PFSK-1 (cell line): ENCODE data around the gene AKAP10.

ENCODE experiments used
- FOXP2 ChIP-seq: optimal IDR thresholded peaks from 2 replicates; pipeline ENCODE3; 2011; ENCODE audit warnings: borderline replicate concordance, control low read depth, inconsistent platforms; ENCODE audit not compliant: insufficient read depth; ENCODE audit errors: extremely low read length, extremely low read depth
- POLR2AphosphoS5 ChIP-seq: IDR thresholded peaks from 2 replicates; pipeline ENCODE4 v1.6.1; 2012; ENCODE audit warnings: low read depth, mild to moderate bottlenecking, control low read depth, low read length, moderate library complexity
- REST ChIP-seq, 2 experiments: IDR thresholded peaks; 2 replicates each; pipeline versions ENCODE4 v1.6.1 to v1.8.0; 2011 to 2012; ENCODE audit warnings: low read depth in 2 of 2, low read length in 2 of 2, control low read depth in 1 of 2, inconsistent platforms in 1 of 2, mild to moderate bottlenecking in 1 of 2, moderate library complexity in 1 of 2; ENCODE audit not compliant: insufficient read depth in 1 of 2
- SIN3A ChIP-seq: IDR thresholded peaks from 2 replicates; pipeline ENCODE4 v1.6.1; 2012; ENCODE audit warnings: mild to moderate bottlenecking, low read length, moderate library complexity, borderline replicate concordance; ENCODE audit not compliant: insufficient read depth
- TAF1 ChIP-seq: IDR thresholded peaks from 2 replicates; pipeline ENCODE4 v1.6.1; 2012; ENCODE audit warnings: low read length, control low read depth, borderline replicate concordance; ENCODE audit not compliant: insufficient read depth

AKAP10 gene

GRCh38 chr17:19897903-19898302 lies 79.7 kb downstream of the AKAP10 start:
- TF ChIP-seq TAF1 (no peak), SIN3A (no peak), POLR2AphosphoS5 (no peak), FOXP2 (no peak), REST (IDR thresholded peaks at IDR 0.05; ENCODE audit: insufficient read depth in 1 of 2, low read depth in 2 of 2, low read length in 2 of 2) (no peak)

- TF ChIP-seq FOXP2 (no peak), SIN3A (no peak), POLR2AphosphoS5 (no peak)
Measured at GRCh38 chr17:19897090-19897837, 80.4 kb downstream of the AKAP10 start.

GRCh38 chr17:19896679-19897078 lies 80.9 kb downstream of the AKAP10 start:
- no peak for TF ChIP-seq POLR2AphosphoS5
- TF ChIP-seq SIN3A = no peak
- no peak for TF ChIP-seq FOXP2

- TF ChIP-seq TAF1 (no peak), SIN3A (no peak), POLR2AphosphoS5 (no peak), FOXP2 (no peak)
Measured at GRCh38 chr17:19886116-19886515, 91.5 kb downstream of the AKAP10 start.

- no peak for TF ChIP-seq POLR2AphosphoS5
- TF ChIP-seq SIN3A = no peak
- TF ChIP-seq TAF1 = no peak
- no peak for TF ChIP-seq REST (IDR thresholded peaks at IDR 0.05; ENCODE audit: insufficient read depth in 1 of 2, low read depth in 2 of 2, low read length in 2 of 2)
- no peak for TF ChIP-seq FOXP2
Measured at GRCh38 chr17:19883537-19884215, 94.0 kb downstream of the AKAP10 start.

- no peak for TF ChIP-seq REST (IDR thresholded peaks at IDR 0.05; ENCODE audit: insufficient read depth in 1 of 2, low read depth in 2 of 2, low read length in 2 of 2)
- no peak for TF ChIP-seq SIN3A
- TF ChIP-seq FOXP2 = no peak
- TF ChIP-seq POLR2AphosphoS5 = no peak
- no peak for TF ChIP-seq TAF1
Measured at GRCh38 chr17:19880393-19880792, 97.2 kb downstream of the AKAP10 start.
